MM.1S (cell line): ENCODE data around the gene LY86.

Experiments
- CTCF ChIP-seq: fragments of 300-600 bp; sonication (generic); IDR thresholded peaks from 2 replicates; pipeline ENCODE4 v1.5.1; 2016; ENCODE audit warnings: antibody characterized with exemption, low read length, mixed read lengths
- EZH2 ChIP-seq: fragments of 300-600 bp; sonication (generic); optimal IDR thresholded peaks from 2 replicates; pipeline ENCODE3; 2017; ENCODE audit warnings: low read depth, mild to moderate bottlenecking, antibody characterized with exemption, low read length, mixed read lengths

GRCh38 chr6:6588064-6588923 lies at the start of gene LY86:
- TF ChIP-seq CTCF = no peak; the same call in 1 of the 2 replicates
- no peak for TF ChIP-seq EZH2
